Spleen (tissue), 7 donors: Measurements from ENCODE around the gene LRP1.

ENCODE experiments used
- CTCF ChIP-seq, 11 experiments: fragments of 200-600 bp in 7 of 11; fragments of 450-650 bp in 4 of 11; sonication (generic) in 4 of 11; IDR thresholded peaks in 8 of 11; conservative IDR thresholded peaks in 3 of 11; 1 replicate in 7 of 11; 2 replicates in 4 of 11; pipeline versions ENCODE4 v1.4.0 to v1.8.0; 2016 to 2021; ENCODE audit warnings: antibody characterized with exemption in 11 of 11, inconsistent platforms in 4 of 11, mild to moderate bottlenecking in 1 of 11
- POLR2A ChIP-seq, 3 donors: fragments of 450-650 bp; IDR thresholded peaks; one replicate each; pipeline ENCODE4 v1.5.1; 2017; ENCODE audit warnings: antibody characterized with exemption in 3 of 3, mild to moderate bottlenecking in 1 of 3
- POLR2AphosphoS5 ChIP-seq, 3 donors: sonication (generic); formaldehyde crosslinking; IDR thresholded peaks; one replicate each; pipeline ENCODE4 v1.5.1; 2017; ENCODE audit warnings: antibody characterized with exemption in 3 of 3
- donor health status: DM: no; HTN: no; CAD: no; lungs with moderate emphysema.
- donor health status: DM: no; HTN: no; CAD: no.
- donor health status: DM: no; HTN: no; CAD: no.

- no peak for TF ChIP-seq CTCF (IDR thresholded peaks at IDR 0.05 in 8 of 11, conservative IDR thresholded peaks at IDR 0.05 in 3 of 11)
- no peak for TF ChIP-seq POLR2AphosphoS5 (IDR thresholded peaks at IDR 0.05)
- TF ChIP-seq POLR2A (IDR thresholded peaks at IDR 0.05): no peak
These were observed 66.0 kb downstream of the LRP1 start for GRCh38 chr12:57194253-57194652.
